Activated CD4-positive, CD25-positive, alpha-beta regulatory T cell treated with anti-CD3 and anti-CD28 coated beads, Interleukin-2, amount 50 U/mL, for 24 hours (primary cell): ENCODE measurements around the gene ADM2.
A peak's percentile ranks its signal among the peaks of the same experiment; 100 is the strongest.

Source experiments
- ATAC-seq, 2 donors: fragments of 150-1000 bp; cut with Tn5 transposase; one replicate each; pipeline ENCODE4 v1.10.0; 2021; ENCODE audit warnings: mild to moderate bottlenecking in 1 of 2, moderate library complexity in 1 of 2

ADM2 gene

DNA sequence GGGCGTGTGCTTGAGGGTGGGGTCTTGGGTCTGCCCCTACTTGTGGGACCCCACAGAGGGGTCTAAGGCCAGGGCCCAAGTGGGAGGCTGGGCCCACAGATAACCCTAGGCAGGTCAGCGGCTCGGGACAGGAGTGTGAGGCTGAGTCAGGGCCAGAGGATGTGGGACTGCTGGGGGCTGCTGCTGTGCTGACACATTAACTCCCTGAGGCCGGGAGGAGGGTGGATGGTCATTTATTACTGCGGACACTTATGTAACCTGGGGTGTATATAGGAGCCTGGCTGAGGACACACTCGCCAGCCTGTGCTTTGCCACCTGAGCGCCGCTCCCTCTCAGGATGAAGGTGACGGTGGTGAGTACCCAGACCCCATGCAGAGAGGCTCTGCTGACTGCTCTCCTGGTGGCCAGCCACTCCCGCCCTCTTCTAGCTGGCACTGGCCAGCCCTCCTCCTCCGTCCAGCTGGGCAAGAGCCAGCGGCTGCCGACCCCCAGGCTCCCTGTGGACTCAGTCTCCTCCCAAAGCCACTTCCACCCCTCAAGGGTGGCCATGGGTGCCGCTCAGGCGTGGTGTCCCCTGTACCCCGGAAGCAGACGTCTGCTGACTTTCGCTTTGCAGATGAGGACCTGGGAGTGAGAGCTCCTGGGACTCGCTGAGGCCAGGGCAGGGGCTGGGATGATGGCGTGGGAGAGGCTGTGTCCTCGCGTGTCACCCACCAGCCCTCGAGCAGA lies 5.4 kb downstream of the ADM2 start, which contains the start of gene MIOX:
TSS of gene MIOX (plus strand) at position 299 of the 729 bp plus-strand sequence. CDS start at position 338, 39 bp downstream.
- ATAC-seq, result no peak

DNA sequence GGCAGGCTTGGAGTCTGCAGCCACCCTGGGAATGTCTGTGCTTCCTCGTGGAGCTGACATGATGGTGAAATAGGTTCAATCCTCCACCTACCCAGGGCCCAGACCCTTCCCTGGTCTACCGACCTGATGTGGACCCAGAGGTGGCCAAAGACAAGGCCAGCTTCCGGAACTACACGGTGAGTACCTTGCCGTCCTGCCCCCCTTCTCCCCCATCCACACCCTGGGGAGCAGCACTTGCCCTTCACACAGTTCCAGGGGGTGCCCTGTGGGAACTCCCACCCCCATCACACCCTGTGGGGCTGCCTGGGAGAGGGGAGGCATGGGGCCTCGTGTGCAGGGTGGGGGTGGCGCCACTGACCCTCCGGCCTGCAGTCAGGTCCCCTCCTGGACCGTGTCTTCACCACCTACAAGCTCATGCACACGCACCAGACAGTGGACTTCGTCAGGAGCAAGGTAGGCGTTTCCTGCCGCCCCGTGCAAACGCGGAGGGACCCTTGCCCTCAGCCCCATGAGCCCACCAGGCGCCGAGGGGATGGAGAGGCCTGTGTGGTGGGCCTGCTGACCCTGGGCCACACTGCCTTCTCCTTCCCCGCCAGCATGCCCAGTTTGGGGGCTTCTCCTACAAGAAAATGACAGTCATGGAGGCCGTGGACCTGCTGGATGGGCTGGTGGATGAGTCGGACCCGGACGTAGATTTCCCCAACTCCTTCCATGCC lies 6.1 kb downstream of the ADM2 start:
- no peak for ATAC-seq

DNA sequence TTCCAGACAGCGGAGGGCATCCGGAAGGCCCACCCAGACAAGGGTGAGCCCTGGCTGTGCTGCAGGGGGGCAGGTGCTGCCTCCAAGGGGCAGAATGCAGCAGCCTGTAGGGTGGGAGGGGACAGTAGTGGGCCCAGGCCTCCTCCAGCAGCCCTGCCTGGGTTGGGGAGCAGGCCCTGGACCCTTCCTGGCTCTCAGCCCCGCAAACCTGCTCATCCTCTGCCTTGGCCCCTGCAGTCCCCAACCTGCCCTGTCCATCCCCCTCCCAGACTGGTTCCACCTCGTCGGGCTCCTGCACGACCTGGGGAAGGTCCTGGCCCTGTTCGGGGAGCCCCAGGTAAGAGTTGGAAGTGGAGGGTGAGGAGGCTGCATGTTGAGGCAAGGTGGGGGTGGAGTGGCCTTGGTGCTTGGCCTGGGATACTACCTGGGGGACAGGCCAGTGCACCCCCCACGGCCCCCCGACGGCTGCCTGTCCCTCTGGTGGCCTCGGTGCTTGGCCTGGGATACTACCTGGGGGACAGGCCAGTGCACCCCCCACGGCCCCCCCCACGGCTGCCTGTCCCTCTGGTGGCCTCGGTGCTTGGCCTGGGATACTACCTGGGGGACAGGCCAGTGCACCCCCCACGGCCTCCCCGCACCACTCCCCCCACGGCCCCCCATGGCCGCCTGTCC lies 6.8 kb downstream of the ADM2 start:
- ATAC-seq, result no peak

DNA sequence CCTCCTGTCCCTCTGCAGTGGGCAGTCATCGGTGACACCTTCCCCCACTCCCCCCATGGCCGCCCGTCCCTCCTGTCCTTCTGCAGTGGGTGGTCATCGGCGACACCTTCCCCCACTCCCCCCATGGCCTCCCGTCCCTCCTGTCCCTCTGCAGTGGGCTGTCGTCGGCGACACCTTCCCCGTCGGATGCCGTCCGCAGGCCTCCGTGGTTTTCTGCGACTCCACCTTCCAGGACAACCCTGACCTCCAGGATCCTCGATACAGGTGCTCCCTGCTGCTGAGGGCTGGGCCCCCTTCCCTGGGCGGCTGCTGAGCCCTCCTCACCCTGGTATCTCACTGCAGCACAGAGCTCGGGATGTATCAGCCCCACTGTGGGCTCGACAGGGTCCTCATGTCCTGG lies 7.5 kb downstream of the ADM2 start:
- no peak for ATAC-seq

DNA sequence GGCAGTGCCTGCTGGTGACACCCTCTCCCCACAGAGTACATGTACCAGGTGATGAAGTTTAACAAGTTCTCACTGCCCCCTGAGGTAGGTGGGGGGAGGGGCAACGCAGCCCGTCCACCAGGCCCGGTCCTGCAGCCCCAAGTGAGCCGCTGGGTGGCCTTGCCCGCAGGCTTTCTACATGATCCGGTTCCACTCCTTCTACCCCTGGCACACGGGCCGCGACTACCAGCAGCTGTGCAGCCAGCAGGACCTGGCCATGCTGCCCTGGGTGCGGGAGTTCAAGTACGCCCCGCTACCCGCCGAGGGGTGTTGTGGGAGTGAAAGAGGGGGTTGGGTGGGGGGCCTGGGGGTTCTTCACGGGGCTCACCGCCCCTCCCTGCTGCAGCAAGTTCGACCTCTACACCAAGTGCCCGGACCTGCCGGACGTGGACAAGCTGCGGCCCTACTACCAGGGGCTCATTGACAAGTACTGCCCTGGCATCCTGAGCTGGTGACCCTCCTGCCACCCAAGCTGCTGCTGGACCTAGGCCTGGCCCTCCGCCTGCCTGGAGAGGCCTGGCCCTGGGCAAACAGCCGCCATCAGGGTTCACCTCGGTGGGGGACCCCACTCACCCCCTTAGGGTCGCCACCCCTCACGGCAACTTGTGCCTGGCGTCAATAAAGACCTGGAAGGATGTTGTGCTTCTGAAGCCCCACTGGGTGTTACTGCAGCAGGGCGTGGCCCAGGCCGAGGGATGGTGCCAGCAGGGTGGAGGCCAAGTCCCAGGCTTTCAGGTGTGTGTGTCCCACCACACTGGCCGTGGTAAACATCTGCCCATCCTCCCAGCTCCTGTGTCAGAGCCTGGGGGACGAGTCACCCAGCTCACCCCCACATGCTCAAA lies 8.3 kb downstream of the ADM2 start:
- no peak for ATAC-seq

DNA sequence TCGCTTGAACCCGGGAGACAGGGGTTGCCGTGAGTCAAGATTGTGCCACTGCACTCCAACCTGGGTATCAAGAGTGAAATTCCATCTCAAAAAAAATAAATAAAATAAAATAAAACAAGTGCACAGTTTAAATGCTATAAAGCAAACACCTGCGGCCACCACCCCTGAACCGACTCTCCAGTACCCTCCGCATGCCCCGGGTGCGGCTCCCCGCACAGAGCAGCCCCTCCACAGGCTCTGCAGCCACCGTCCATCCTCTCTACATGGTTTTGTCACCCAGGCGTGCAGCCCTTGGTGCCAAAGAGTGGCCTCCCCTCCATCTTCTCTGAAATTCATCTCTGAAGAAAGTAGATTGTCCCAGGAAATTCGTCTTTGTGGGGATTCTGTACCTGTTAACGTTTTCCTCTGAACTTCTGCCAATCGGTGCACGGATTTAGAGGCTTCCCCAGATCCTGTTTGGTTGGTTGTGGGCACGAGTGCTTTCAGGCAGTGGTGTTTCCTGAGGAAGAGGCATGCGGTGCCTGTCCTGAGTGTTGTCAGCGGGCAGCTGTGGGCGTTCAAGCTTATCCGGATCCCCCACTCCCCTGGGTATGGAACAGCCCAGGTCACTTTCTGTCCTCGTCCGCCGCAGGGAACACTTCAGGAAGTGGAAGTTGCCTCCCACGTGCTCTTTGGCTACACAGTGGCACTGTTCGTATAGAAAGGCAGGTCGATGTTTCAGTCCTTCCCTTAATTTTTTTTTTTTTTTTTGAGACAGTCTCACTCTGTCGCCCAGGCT lies 9.4 kb downstream of the ADM2 start:
- ATAC-seq, result no peak

DNA sequence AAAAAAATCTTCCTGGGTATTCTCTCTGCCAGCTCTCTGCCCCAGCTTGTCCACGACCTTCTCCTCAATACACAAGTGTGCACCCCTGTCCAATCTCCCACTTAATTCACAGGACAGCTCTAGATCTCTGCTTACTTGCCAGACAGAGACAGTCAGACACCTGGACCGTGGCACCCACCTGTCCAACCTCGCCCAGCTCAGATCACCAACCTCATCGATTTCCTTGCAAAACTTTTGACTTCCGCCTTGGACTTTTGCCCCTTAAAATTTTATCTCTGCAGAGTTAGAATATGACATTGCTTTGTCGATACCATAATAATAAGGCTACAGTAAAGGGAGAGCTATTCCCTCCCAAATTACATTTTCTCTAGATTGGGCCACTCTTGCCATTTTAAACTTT lies 15.8 kb downstream of the ADM2 start:
- no peak for ATAC-seq

DNA sequence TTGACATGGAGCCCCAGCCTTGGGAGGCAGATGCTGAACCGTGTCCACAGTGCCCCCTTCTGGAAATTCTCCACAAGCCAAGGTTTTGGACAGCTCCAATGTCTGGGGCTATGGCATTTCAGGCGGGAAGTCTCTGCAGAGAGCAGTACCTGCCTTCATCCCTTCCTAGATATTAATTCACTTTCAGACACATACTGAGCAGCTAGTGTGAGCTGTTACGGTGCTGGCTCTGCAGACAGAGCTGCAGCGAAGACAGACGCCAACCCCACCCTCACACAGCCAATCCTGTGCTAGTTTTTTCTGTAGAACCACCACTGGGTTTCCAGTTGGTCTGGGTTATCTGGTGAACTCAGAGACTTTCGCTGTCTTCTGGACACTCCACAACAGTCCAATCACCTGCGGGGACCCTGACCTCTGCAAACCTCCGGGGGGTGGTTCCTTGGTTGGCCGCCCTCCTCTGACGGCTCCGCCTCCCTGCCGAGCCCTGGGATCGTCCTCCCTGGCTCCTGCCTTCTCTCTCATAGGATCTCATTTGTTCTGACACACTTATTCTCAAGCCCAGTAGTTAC lies 17.1 kb downstream of the ADM2 start:
- peak; percentile 84 to 90 for ATAC-seq

DNA sequence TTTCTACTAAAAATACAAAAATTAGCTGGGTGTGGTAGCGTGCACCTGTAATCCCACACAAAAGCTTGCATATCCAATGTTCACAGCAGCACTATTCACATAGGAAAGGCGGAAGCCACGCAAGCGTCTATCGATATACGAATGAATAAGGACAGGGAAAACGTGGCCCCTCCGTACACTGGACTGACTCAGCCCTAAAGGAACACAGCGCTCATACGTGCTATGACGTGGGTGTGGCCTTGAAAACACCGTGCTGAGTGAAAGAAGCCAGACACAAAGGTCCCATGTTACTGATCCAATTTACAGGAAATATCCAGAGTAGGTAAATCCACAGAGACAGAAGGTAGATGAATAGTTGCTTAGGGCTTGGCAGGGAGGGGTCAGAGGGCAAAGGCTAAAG lies 19.1 kb downstream of the ADM2 start:
- ATAC-seq, result no peak

DNA sequence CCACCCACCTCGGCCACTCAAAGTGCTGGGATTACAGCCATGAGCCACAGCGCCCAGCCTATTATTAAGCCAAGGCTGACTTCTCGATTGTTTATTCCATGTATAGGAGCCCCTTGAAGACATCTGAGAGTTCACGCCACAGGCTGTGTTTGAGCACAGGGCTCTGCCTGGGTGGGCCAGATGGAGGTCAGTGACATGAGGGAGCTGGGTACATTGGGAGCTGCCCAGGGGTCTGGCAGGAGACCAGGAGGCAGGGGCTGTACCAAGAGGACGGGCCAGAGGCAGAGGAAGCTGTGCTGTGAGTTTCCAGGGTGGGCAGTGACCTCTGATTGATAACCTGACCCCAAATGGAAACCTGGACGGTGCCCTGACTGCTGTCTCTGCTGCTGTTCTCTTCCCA lies 20.8 kb downstream of the ADM2 start:
- ATAC-seq, result no peak

DNA sequence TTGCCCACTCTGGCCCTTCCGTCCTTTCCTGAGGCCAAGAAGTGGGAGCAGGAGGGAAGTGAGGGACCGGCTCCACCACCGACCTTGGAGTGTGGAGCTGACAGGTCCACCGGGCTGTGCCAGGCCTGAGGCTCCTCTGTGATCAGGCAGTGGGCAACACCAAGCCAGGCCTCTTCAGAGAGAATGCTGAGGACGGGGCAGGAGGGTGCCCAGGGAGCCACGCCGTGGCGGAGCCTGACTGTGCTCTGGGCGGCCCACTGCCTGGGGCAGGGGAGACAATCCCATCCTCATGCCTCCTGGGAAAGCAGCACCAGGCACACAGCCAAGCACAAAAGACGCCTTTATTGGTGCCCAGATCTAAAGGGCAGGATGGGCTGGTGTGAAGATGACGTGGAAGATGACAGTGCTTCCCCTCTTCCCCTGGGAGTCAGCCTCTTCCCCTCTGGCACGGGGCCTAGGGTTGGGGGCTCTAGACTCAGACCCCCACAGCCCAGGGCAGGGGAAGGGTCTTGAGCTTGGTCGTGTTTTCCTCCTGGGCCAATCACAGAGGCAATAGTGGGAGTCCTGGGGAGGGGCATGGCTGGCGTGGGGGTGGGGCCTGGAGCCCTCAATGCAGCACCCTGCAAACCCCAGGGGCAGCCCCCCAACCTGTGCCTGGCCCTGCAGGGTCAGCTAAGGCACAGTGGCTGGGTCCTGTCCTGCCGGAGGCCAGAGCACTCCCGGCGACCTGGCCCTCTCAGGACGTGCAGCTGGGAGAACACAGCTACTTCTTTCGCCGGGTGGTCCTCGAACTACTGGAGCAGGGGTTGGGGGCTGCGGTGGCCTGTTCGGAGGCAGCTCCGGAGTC lies 21.5 kb downstream of the ADM2 start:
- ATAC-seq, result no peak

DNA sequence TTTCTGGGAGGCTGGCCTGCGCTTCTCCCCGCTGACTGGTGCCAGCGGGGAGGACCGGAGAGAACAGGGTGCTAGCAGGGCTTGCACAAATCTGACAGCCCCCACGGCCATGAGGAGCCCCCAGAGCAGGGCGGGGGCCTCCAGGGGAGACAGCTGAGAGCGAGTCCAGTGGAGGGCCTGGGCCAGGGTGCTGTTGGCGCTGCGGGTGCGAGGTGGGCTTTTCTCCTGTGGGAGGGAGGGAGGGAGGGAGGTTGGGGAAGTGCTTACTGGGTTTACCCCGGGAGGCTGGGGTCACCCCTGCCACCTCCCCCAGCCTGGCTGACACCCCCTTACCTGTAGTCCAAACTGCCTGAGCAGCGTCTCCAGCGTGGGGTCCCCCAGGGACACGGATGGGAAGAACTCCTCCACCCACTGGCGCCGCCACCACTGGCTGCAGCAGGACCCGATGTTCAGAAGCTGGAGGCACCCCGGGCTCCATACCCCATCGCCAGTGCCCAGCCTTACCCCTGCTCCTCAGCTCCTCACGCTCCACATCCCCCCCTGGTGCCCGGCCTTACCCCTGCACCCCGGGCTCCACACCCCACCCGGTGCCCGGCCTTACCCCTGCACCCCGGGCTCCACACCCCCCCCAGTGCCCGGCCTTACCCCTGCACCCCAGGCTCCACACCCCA lies 22.3 kb downstream of the ADM2 start:
- no peak for ATAC-seq

DNA sequence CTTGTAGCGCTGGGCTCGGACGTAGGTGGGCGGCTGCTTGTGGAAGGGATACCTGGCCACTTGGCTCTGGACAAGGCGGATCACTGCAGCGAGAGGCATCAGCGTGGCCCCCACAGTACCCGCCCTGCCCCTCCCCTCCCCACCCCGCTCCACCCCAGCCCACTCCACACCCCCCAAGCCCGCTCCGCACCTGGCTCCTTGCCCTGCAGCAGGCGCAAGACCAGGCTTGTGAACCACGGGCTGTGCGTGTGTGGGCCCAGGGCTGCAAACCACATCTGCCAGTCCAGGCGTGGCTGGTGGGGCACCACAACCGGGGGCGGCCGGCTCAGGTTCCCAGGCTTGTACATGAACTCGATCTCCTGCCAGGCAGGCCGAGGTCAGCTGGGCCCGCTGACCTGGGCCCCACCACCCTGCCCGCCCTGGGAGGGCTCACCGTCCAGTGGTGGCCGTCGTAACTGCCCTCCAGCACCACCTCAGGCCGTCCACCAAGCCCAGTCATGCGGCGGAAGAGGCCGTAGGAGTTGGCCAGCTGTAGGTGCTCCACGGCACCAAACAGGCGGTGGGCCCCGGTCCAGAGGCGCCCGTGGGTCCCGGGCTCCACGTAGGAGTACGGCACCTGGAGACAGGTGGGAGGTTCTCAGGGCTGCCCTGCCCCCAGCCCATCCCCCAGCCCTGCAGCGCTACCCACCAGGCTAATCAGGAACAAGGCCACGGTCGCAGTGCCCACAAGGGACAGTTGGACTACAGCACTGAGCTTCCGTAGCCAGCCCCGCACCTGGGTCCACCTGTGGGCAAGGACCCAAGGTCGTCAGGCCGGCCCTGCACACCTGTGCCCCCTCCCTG lies 23.2 kb downstream of the ADM2 start:
- ATAC-seq, result no peak

DNA sequence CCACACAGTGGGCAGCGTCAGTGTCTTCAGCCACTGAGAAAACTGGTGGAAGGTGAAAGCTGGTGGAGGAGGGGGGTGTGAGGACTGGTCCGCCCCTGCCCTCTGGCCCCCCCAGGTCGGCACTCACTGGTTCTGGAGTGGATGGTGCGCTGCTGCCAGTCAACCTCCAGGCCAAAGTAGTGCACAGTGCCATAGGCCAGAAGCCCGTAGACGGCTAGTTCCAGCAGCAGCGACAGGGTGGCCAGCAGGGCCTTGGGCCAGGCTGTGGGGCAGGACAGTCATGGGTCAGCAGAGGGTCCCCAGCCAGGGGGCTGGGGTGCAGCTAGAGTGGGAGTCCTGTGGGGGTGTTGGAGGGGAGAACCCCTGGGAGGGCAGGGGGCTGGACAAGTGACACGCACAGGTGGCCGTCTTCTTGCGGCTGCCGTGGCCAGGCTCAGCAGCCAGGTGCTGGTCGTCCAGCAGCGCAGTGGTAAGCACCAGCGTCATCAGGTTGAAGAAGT lies 24.0 kb downstream of the ADM2 start:
- ATAC-seq, result no peak

DNA sequence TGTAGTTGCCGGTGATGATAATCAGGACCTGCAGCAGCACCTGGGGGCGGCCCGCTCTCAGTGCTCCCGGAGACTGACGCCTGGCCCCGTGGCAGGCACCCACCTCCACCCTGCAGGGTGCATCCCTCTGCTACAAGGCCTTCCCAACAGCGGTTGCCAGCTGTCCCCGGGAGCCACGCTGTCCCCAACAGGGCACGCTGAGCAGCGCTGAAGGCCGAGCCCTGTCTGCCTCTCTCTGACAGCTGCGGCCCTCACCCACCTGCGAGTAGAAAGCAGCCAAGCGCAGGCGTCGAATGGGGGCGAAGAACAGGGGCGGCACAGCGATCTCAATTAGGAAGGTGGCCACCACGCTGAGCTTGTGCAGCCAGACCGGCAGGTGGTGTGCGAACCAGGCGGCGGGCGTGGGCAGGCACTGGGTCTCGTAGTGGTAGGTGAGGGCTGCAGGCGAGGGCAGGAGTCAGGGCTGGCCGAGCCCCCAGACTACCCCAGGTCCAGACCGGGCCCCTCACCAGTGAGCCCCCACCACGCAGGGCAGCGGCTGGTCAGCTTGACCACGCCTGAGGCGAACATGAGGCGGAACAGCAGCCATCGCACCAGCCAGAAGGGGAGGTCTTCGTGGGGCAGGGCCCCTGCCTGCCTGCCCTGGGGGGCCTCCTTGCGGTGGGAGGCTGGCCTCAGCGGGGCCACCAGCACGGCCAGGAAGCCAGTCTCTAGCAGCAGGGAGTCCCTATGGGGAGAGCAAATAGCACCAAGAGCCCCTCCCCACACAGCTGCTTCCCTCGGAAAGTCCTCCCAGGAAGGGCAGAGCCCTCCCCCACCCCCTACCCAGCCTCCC lies 24.6 kb downstream of the ADM2 start:
- no peak for ATAC-seq

DNA sequence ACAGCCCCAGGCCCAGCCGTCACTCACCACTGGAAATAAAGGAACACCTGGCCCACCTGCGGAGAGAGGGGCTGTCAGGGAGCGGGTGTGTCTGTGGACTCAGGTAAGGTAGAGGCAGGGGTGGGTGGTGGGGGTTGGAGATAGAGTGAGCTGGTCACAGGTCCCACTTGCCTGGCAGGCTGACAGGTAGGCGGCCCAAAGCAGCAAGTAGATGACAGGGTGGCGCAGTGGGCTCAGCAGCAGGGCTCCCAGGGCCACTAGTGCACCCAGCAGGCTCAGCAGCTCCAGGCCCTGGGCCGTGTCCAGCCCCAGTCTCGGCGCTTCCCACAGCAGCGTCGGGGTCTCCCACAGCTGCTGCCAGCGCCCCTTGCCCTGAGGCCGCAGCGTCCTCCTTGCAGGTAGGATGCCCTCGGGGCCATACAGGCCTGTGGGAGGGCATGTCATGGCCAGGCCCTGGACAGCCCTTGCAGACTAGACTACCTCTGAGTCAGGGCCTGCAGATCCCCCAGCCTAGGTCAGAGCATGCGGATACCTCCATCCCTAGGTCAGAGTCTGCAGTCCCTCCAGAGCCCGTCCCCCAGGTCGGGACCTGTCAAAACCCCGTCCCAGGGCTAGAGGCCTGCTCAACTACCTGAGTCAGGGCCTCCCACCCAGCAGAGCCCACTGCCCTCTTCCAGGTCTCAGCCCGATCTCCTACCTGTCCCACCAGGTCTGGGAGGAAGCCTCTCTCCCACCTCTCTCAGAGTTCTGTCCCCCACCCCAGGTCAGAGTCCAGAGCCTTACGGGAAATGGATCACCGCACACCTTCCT lies 25.5 kb downstream of the ADM2 start:
- ATAC-seq, result no peak

DNA sequence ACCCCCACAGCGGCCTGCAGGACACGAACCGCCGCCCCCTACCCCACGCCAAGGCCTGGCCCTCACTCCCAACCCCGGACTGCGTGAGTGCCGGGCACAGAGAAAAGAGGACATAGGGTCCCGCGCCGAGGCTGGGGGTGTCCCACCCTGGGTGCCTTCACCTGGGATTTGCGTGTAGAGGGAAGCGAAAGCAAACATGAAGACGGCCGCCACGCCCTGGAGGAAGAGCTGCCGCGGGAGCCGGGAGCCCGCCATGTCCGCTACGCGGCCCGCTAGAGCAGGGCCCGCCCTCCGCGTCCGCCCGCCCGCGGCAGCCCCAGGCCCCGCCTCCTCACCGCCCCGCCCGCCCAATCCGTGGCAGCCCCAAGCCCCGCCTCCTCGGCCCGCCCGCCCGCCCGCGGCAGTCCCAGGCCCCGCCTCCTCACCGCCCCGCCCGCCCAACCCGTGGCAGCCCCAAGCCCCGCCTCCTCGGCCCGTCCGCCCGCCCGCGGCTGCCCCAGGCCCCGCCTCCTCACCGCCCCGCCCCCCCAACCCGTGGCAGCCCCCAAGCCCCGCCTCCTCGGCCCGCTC lies 26.2 kb downstream of the ADM2 start, which contains the start of gene LMF2:
TSS of gene LMF2 (minus strand) at position 282 of the 570 bp plus-strand sequence. CDS start at position 255, 27 bp downstream.
- peak; percentile 78 to 80 for ATAC-seq
